KOPT-K1 (cell line): ENCODE data around the gene SHC3.

Experiments used
- H3K27ac ChIP-seq: fragments of 200-600 bp; sonication (generic); 2 replicates; pipeline ENCODE4 v1.5.1; 2016; ENCODE audit warnings: antibody characterized with exemption, mild to moderate bottlenecking, low read depth, low read length; ENCODE audit not compliant: poor library complexity, severe bottlenecking
- H3K36me3 ChIP-seq: fragments of 200-600 bp; sonication (generic); 2 replicates; pipeline ENCODE4 v1.5.1; 2017; ENCODE audit warnings: antibody characterized with exemption, mild to moderate bottlenecking, low read length, moderate library complexity; ENCODE audit not compliant: insufficient read depth
- H3K9me3 ChIP-seq: fragments of 200-600 bp; sonication (generic); 2 replicates; pipeline ENCODE4 v1.5.1; 2017; ENCODE audit warnings: antibody characterized with exemption, low read length, mild to moderate bottlenecking; ENCODE audit not compliant: insufficient read depth, poor library complexity, severe bottlenecking

The SHC3 gene

DNA sequence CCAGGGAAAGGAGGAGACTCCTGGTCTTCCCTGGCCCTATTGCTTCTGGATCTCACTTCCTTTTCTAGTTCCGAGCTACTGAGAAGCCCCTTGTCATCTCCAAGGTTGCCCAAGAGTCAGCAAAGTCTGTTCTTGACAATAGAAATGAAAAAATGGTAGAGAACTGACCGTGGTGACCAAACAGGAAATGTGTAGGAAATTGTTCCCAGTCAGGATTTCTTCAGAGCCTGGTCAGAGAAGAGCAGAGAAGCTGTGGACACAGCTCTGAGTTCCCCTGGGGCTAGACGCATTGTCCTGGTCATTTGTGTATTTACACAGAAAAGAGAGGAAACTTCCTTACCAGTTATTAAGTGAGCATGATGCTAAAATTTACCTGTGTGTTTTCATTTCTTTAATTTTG is 151.7 kb downstream of the SHC3 start:
- H3K36me3 ChIP-seq = no peaks in the 10 kb centered on the region
- H3K27ac ChIP-seq = no peak overlapping the region
- H3K9me3 ChIP-seq = peaks cover 18% of the 10 kb centered on the region

GRCh38 chr9:89025553-89025952 is 153.1 kb downstream of the SHC3 start:
- Histone ChIP-seq H3K9me3 (peaks cover 13% of the 10 kb centered on the region), H3K27ac (no peak overlapping the region), H3K36me3 (no peaks in the 10 kb centered on the region)

- Histone ChIP-seq H3K36me3 (no peaks in the 10 kb centered on the region), H3K27ac (no peak overlapping the region), H3K9me3 (peaks cover 4% of the 10 kb centered on the region)
Measured at GRCh38 chr9:89024727-89025126, 153.9 kb downstream of the SHC3 start.

DNA sequence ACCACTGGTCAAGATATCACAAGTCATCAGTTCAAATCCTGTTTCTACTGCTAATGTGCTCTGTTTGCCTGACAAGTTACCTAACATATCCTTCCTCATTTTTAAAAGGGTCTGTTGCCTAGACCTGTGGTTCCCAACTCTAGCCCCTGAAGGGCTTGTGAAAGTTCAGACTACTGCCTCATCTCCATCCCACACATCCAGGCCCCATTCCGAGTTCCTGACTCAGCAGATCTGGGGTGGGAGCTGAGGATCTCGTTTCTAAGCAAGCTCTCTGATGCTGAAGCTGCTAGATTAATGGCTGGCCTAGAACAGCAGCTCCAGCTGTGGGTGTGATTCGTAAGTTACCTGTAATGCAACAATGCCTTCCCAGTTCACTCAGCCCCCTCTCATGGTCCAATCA is 154.9 kb downstream of the SHC3 start:
- H3K9me3 ChIP-seq = no peaks in the 10 kb centered on the region
- H3K36me3 ChIP-seq = no peaks in the 10 kb centered on the region
- no peak overlapping the region for H3K27ac ChIP-seq

GRCh38 chr9:89022902-89023301 is 155.7 kb downstream of the SHC3 start:
- Histone ChIP-seq H3K27ac (no peak overlapping the region), H3K9me3 (no peaks in the 10 kb centered on the region), H3K36me3 (no peaks in the 10 kb centered on the region)

- Histone ChIP-seq H3K27ac (no peak overlapping the region), H3K9me3 (no peaks in the 10 kb centered on the region), H3K36me3 (no peaks in the 10 kb centered on the region)
Measured at GRCh38 chr9:89022001-89022759, 156.4 kb downstream of the SHC3 start.

DNA sequence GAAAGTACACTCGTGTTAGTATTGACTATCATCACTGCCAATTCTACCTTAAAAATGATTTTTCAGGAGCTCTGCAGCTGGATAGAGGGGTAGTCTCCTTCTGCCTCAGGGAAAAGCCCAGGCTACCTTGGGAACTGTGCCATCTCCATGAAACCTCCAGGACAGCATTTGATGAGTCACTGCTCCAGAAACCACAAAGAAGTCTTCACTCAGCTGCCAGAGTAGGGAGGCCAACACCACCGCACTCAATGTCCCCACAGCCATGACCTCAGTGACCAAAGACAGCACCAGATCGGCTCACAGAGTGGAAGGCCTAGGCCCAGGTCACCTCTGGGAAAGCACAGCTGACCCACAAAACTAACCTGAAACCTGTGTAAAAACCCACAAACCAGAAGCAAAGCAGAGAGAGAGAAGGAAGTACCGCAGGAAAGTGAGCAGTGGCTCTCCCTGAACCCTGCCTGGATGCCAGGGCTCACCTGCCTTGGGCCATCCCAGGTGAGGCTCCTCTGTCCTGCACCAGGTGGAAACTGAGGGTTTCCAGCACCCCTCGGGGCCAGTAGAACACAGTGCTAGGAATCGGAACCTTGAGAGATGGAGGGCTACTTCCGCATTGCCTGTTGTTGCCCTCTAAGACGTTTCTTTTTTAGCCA is 157.3 kb downstream of the SHC3 start:
- no peaks in the 10 kb centered on the region for H3K9me3 ChIP-seq
- H3K36me3 ChIP-seq = no peaks in the 10 kb centered on the region
- H3K27ac ChIP-seq = no peak overlapping the region

- Histone ChIP-seq H3K27ac (no peak overlapping the region), H3K36me3 (no peaks in the 10 kb centered on the region)
Measured at GRCh38 chr9:89020754-89021153, 157.9 kb downstream of the SHC3 start.

GRCh38 chr9:89015336-89015735 is 163.3 kb downstream of the SHC3 start:
- Histone ChIP-seq H3K36me3 (no peaks in the 10 kb centered on the region), H3K9me3 (no peaks in the 10 kb centered on the region), H3K27ac (no peak overlapping the region)

More at GRCh38 chr9:89020754-89021153, 157.9 kb downstream of the SHC3 start:
- H3K9me3 ChIP-seq = no peaks in the 10 kb centered on the region

DNA sequence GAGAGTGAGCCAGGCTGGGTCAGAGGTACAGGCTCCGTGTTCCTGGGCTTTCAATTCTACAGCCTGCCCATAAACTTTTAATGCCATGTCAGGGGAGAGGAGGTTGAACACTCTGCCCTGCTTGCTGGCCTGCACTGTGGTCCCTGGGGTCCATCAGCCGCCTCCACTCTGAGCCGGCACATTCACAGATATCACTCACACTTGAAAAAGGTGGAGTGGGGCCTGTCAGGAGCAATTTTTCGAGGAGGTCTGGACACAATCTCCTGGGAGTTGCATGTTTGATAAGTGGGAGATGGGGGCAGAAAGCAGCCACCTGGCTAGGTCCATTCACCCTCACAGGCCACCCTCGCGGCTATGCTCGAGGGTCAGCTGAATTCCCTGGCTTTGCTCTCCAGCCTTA is 164.5 kb downstream of the SHC3 start:
- H3K36me3 ChIP-seq = no peaks in the 10 kb centered on the region
- H3K9me3 ChIP-seq = no peaks in the 10 kb centered on the region
- no peak overlapping the region for H3K27ac ChIP-seq

GRCh38 chr9:89013660-89014059 is 165.0 kb downstream of the SHC3 start:
- H3K27ac ChIP-seq = no peak overlapping the region
- no peaks in the 10 kb centered on the region for H3K36me3 ChIP-seq
- H3K9me3 ChIP-seq = no peaks in the 10 kb centered on the region

- Histone ChIP-seq H3K9me3 (no peaks in the 10 kb centered on the region), H3K27ac (no peak overlapping the region), H3K36me3 (no peaks in the 10 kb centered on the region)
Measured at GRCh38 chr9:89012294-89013042, 166.2 kb downstream of the SHC3 start.

- H3K36me3 ChIP-seq = no peaks in the 10 kb centered on the region; the same call in 1 of the 2 replicates
- H3K27ac ChIP-seq = no peak overlapping the region
- H3K9me3 ChIP-seq = no peaks in the 10 kb centered on the region
Measured at GRCh38 chr9:89011683-89012082, 166.9 kb downstream of the SHC3 start.

- Histone ChIP-seq H3K27ac (no peak overlapping the region), H3K9me3 (no peaks in the 10 kb centered on the region), H3K36me3 (peaks cover 6% of the 10 kb centered on the region; the same call in 1 of the 2 replicates)
Measured at GRCh38 chr9:89010526-89011111, 168.0 kb downstream of the SHC3 start.

GRCh38 chr9:89010056-89010455 is 168.6 kb downstream of the SHC3 start:
- Histone ChIP-seq H3K36me3 (peaks cover 12% of the 10 kb centered on the region), H3K27ac (no peak overlapping the region), H3K9me3 (no peaks in the 10 kb centered on the region)
